Fibroblast of skin of left quadriceps (primary cell): ENCODE data around the gene MPDU1.
A peak's percentile ranks its signal among the peaks of the same experiment; 100 is the strongest.
"Not testable (repeated sequence)": the region's sequence is repeated elsewhere in the genome, so short reads cannot be mapped to it uniquely, and the experiment has no call there.

Source experiments
- DNase-seq, 2 experiments: peaks; one replicate each; pipeline ENCODE4 v3.0.0-alpha.2; 2013; ENCODE audit warnings: low read depth in 2 of 2

The MPDU1 gene

GRCh38 chr17:7580604-7581575 lies 2.8 kb upstream of the MPDU1 start:
- DNase-seq = no peak

- no peak for DNase-seq
Measured at GRCh38 chr17:7582396-7583252, 1.0 kb upstream of the MPDU1 start.

GRCh38 chr17:7586673-7587419 lies 3.2 kb downstream of the MPDU1 start:
- no peak for DNase-seq

GRCh38 chr17:7587420-7588151 lies 3.9 kb downstream of the MPDU1 start:
- DNase-seq = peak; percentile 86 to 87

GRCh38 chr17:7588553-7589203 lies 5.0 kb downstream of the MPDU1 start:
- DNase-seq = no peak

GRCh38 chr17:7589204-7589868 lies 5.7 kb downstream of the MPDU1 start:
- DNase-seq = peak; percentile 53 to 61

GRCh38 chr17:7589891-7590691 lies 6.4 kb downstream of the MPDU1 start, which contains the start of gene SOX15:
SOX15 (minus strand) TSS chr17:7590094; CDS start chr17:7589676, 418 bp downstream.
- DNase-seq = no peak

- DNase-seq = no peak
Measured at GRCh38 chr17:7590743-7591142, 7.1 kb downstream of the MPDU1 start.

- DNase-seq = no peak
Measured at GRCh38 chr17:7591596-7591995, 7.9 kb downstream of the MPDU1 start.

GRCh38 chr17:7592422-7593021 lies 8.9 kb downstream of the MPDU1 start:
- DNase-seq = no peak

- no peak for DNase-seq
Measured at GRCh38 chr17:7593296-7593695, 9.6 kb downstream of the MPDU1 start.

GRCh38 chr17:7597561-7597960 lies 13.9 kb downstream of the MPDU1 start:
- DNase-seq = not testable (repeated sequence)

- no peak for DNase-seq
Measured at GRCh38 chr17:7606280-7606679, 22.6 kb downstream of the MPDU1 start.

- DNase-seq = no peak
Measured at GRCh38 chr17:7610641-7611040, 27.0 kb downstream of the MPDU1 start.

- no peak for DNase-seq
Measured at GRCh38 chr17:7611635-7612293, 28.1 kb downstream of the MPDU1 start.

GRCh38 chr17:7612294-7612640 lies 28.6 kb downstream of the MPDU1 start:
- DNase-seq = no peak

GRCh38 chr17:7613769-7614424 lies 30.2 kb downstream of the MPDU1 start:
- DNase-seq = peak in 1 of 2 experiments; percentile 12
